NB4 (cell line): ENCODE results near the gene NEK11.

Experiments used
- CTCF ChIP-seq: IDR thresholded peaks from one replicate; pipeline ENCODE4 v1.5.1; 2012; ENCODE audit warnings: low read depth, low read length
- MAX ChIP-seq: IDR thresholded peaks from 2 replicates; pipeline ENCODE4 v1.6.1; 2011; ENCODE audit warnings: low read depth, low read length
- MYC ChIP-seq: IDR thresholded peaks from 2 replicates; pipeline ENCODE4 v1.6.1; 2011; ENCODE audit warnings: low read depth, low read length
- POLR2A ChIP-seq: IDR thresholded peaks from 2 replicates; pipeline ENCODE4 v1.6.1; 2011; ENCODE audit warnings: mild to moderate bottlenecking; ENCODE audit not compliant: insufficient read length; ENCODE audit errors: extremely low read depth

GRCh38 chr3:131125684-131126083, 99.0 kb downstream of the NEK11 start:
- TF ChIP-seq CTCF (no peak), MYC (no peak), POLR2A (no peak), MAX (no peak)
